RWPE1 (cell line): ENCODE results near the gene PNPLA3.

Experiments
- CTCF ChIA-PET: fragments of 350-600 bp; sonication (Branson Sonifier 250); formaldehyde crosslinking; extraction: SDS; loops from one replicate; lab custom pipeline; 2021; lab: Yijun Ruan, JAX
- POLR2A ChIA-PET: fragments of 400-600 bp; formaldehyde crosslinking; extraction: SDS; loops from one replicate; lab custom pipeline; 2020; ENCODE audit warnings: antibody characterized with exemption; ENCODE audit not compliant: low non-redundant PET; lab: Yijun Ruan, JAX
- DNase-seq: peaks from one replicate; pipeline ENCODE4 v3.0.0; 2012; ENCODE audit warnings: low spot score
- H3K27ac ChIP-seq: fragments of 450-650 bp; 2 replicates; pipeline ENCODE4 v1.5.1; 2017
- TF ChIP-seq, protein P1 (sequence below): fragments of 450-650 bp; conservative IDR thresholded peaks from 2 replicates; pipeline ENCODE4 v1.5.1; 2017; ENCODE audit warnings: low read depth, mild to moderate bottlenecking

PNPLA3 gene

DNA sequence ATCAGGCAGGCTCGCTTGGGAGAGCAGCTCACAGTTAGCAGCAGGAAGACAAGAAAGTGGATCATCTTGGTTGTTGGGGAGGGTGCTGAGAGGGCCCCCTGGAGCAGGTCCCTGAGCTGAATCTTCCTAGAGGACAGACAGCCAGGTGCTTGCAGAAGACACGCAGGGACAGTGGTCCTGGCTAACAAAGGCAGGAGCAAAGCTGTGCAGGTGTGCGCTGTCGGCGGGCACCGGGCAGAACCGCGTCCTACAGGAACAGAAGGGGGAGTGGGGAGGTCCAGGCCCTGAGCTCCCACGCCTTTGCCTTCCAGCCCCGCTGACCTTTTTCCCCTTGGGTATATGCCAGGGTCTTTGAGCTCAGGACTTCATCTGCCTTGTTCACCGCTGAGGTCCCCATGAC, 70.4 kb downstream of the PNPLA3 start:
- DNase-seq = no peak
- POLR2A ChIA-PET = no interaction called here
- no peak overlapping the region for H3K27ac ChIP-seq
- TF ChIP-seq, protein P1, sequence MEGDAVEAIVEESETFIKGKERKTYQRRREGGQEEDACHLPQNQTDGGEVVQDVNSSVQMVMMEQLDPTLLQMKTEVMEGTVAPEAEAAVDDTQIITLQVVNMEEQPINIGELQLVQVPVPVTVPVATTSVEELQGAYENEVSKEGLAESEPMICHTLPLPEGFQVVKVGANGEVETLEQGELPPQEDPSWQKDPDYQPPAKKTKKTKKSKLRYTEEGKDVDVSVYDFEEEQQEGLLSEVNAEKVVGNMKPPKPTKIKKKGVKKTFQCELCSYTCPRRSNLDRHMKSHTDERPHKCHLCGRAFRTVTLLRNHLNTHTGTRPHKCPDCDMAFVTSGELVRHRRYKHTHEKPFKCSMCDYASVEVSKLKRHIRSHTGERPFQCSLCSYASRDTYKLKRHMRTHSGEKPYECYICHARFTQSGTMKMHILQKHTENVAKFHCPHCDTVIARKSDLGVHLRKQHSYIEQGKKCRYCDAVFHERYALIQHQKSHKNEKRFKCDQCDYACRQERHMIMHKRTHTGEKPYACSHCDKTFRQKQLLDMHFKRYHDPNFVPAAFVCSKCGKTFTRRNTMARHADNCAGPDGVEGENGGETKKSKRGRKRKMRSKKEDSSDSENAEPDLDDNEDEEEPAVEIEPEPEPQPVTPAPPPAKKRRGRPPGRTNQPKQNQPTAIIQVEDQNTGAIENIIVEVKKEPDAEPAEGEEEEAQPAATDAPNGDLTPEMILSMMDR = no peak
- CTCF ChIA-PET = interaction anchor here (1.4 to 2.3 kb wide), 3 partner anchors 93 to 632 kb away, joined by 5 to 30 read pairs (median 24); no protein-coding TSS in a partner anchor

DNA sequence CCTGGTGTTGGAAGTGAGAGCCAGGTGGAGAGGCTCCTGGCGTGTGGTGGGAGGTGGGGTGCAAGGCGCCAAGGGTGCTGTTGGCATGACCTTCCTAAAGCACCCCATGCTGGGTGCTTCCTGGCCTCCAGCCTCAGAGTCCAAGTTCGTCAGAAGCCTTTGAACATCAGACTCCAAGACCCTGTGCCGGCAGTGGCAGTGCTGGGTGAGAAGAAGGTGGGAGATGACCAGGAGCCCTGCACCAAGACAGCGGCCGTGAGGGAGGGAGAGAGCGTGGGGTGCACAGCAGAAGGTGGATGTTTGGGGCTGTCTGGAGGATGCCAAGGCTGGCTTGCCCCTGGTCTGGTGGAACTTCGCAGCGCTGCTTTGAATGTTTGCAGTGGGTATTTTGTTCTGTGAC, 70.8 kb downstream of the PNPLA3 start:
- no peak for DNase-seq
- ChIA-PET CTCF (no interaction called here), POLR2A (no interaction called here)
- no peak overlapping the region for H3K27ac ChIP-seq
- TF ChIP-seq, protein P1 = no peak

GRCh38 chr22:43995057-43995685, 71.6 kb downstream of the PNPLA3 start:
- ChIA-PET CTCF (interaction anchor here (0.6 kb wide), 1 partner anchor 641 kb away, joined by 3 read pairs; no protein-coding TSS in a partner anchor), POLR2A (no interaction called here)
- DNase-seq = no peak
- TF ChIP-seq, protein P1 = no peak
- H3K27ac ChIP-seq = no peak overlapping the region

DNA sequence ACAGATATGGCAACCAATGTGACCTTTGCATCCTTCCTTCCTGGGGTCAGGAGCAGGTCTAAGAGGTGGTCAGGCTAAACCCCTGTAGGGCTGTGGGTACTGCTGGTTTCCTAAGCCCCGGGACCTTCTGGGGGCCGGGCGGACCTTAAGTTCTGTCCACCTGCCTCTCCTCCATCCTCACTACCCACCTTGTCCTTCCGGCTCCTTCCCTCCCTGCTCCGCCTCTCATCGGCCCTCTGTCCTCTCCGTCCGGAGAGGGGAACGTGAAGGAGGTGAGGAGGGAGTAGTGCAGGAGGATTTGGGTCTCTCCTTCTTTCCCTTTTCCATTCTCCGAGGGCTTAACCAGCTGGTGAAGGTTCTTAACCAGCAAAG, 72.2 kb downstream of the PNPLA3 start:
- no peak for DNase-seq
- H3K27ac ChIP-seq = no peak overlapping the region
- ChIA-PET POLR2A (no interaction called here), CTCF (no interaction called here)
- TF ChIP-seq, protein P1 = no peak

GRCh38 chr22:43996170-43996980, 72.8 kb downstream of the PNPLA3 start:
- no peak for DNase-seq
- ChIA-PET CTCF (no interaction called here), POLR2A (no interaction called here)
- TF ChIP-seq, protein P1 = no peak
- H3K27ac ChIP-seq = no peak overlapping the region

DNA sequence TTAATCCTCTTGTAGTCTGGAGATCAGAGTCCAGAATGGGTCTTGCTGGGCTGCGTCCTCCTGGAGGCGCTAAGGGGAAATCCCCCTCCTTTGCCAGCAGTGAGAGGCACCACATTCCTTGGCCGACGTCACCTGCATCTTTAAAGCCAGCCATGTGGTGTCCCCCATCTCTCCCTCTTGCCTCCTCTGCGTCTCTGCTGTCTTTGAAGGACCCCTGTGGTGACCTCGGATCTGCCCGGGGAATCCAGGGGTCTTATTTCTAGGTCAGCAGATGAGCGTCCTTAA, 73.3 kb downstream of the PNPLA3 start:
- no peak overlapping the region for H3K27ac ChIP-seq
- DNase-seq = no peak
- TF ChIP-seq, protein P1 = no peak
- ChIA-PET POLR2A (no interaction called here), CTCF (no interaction called here)
